NCI-H748 (cell line): Measurements from ENCODE around the gene PRKG1.

ENCODE experiments used
- DNase-seq: peaks from one replicate; lab custom pipeline; 2025; ENCODE audit not compliant: unreplicated experiment; lab: John Stamatoyannopoulos, UW

PRKG1 gene

DNA sequence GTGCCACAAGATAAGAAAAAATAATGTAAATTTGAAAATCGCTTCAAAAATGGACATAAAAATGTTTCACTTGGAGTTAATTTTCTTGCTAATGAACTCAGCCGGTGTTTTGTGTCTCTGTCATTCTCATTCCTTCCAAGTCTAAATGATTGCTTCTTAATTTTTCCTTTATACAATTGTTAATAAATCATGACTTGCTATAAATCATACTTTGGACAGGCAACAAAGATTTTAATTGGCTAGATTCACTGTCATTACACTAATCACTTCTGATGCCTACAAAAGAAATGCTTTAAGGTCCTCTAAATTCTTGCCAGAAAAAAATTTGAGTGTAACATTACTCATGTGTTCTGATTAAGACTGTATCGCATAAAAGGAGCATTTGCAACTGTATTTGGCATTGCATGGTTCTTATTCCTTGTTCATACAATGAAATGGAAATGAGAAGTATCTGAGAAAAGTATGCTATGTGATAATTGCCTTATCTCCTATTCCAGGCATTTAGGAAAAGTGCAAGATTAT, 1000.3 kb downstream of the PRKG1 start:
- DNase-seq, result no peak

DNA sequence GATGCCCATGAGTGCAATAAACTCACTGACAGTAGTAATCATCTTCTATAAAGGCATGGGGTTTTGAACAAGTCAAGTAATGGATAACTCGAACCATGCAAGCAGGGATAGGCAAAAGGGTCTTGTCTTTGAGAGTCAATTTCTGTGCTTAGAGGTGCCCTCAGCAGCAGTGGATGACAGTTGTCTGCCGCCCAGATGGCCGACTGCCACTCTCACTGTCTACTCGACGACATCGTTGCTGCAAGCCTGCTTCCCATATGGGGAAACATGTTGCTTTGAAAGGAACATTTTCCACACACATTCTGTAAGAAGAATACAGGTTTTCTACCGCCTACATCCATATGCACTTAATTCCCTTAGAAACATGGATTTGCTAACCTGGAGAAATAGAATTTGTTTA, 1003.5 kb downstream of the PRKG1 start:
- no peak for DNase-seq

DNA sequence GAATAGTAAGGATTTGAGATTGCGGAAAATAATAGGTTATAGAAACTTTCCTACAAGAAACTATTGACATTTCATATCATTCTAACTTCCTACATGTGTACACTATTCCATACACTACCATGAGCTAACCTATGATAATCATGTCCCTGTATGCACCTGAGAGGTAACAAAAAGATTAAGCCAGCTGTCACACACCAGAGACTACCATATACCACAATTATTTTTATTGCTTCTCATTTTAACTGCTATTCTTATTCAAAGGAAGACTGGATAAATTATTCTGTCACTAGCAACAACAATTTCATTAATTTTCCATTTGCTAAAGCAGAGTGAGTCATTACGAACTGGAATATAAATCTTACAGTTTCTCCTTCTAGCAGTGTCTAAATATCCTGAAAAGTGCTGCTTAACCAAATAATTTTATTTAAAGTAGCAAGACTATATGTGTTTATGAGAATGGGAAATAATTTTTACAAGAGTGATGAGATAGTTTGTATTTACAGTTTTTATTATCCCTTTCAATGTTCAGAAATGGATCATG, 1004.2 kb downstream of the PRKG1 start:
- DNase-seq, result no peak

DNA sequence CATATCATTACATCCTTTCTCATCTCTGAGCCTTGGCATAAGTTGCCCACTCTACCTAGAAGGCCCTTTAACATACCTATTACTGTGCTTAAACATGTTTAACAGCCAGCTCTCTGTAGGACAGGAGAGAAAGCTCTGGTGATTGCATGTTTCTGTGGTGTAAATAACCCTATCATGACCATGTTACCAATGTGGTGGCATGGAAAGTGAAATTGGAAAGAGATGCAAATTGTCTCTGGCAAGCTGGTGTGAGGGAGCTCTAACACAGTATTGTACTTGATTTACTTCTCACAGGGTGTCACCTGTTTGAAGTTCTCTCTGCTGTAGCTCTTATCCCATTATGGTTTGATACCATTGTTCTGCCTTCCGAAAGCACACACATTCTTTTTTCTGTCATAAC, 1008.0 kb downstream of the PRKG1 start:
- DNase-seq, result no peak

DNA sequence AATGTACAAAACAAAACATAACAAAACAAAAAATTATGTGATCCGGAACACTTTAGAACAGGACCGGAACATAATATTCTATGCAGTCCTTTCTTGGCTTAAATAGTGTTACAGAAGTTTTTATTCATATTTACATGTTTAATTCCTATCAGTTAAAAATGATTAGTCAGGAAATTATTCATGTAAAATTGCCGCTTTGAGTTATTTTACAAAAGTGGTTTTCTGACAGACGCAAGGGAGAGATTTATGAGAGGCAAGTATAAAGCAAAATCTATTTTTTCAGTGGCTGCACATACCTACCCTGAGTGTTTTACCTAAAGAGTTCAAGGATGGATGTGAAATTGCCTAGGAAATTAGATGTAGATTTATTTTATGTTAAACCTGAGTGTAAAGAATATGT, 1009.1 kb downstream of the PRKG1 start:
- no peak for DNase-seq

DNA sequence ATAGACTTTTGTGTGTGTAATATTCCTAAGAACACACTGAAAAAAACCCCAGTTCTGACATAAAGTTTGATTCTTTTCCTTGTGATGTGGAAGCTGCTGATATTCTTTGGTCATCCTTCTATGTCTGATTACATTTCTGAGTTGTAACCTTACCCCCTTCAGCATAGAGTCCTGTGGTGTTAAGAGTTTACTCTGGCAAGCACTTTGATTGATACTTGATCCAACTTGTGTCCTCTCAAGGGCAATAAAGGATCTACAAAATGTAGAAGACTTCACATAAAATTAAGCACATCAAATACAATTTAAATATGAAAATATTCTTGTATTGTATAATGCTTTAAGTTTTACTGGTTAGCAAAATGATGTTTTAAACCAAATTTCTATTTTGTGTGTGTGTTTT, 1018.1 kb downstream of the PRKG1 start:
- DNase-seq, result no peak

DNA sequence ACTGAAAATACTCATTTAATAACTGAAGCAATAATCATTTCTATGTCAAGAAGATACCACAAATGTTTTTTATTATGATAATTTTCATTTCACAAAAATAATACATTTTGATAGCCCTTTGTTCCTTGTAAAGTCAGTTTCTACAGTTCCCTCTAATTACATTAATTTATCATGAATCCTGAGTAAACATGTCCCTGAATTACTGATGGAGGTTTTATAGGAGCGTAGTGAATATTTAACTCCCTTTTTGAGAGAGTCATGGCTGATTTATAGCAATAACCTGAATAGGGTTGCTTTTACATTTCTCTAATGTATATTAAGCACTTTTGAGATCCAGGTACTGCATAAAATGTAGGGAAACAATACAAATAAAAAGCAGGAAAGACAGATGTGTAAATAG, 1023.8 kb downstream of the PRKG1 start:
- DNase-seq, result peak; percentile 1

DNA sequence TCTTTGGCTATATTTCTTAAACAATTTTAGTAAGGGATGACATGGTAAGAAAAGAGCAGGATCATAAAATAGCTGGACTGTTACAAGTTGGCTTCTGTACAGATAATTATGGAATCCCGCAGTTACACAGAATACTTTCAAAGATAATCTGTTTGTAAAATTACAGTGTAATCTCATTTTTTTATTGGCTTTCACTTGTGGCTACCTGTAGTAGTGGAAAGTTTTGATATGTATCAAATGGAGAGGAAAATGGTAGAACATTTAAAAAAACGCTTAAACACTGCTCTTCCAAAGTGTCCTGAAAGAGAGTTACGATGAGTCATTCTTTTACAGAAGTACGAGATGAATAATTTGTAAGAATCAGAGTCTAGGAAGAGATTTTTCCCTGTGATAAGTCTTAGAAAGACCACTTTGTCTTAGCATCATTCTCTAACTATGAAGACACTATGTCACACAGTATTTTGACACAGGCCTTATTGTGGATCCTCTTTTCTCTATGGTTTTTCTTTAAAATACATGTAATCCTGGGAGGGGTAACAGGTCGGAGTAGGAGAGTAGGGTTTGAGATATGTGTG, 1024.8 kb downstream of the PRKG1 start:
- DNase-seq, result no peak

DNA sequence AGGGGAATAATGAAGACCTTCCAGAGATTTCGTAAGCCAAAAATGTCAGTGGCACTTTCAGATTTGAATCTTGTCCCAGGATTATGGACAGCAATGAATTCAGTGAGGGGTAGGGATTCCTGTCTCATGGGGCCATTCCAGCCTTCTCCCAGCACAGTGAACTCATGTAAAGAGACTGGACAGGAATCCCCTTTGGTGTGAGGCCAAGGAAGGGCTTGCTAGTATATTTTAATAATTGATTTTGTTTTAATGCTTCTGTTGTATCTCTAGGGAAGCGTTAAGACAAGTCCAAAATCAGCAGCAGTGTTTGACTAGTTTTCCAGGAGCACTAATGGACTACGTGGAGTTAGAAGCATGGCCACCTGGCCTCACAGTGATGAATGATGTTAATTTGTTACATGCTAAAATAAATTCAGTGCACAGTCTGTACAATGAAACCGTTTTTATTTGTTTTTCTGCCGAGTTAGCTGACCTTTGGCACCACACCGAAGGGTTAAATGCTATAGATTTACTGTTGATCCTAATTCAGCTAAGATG, 1025.8 kb downstream of the PRKG1 start:
- DNase-seq, result no peak

DNA sequence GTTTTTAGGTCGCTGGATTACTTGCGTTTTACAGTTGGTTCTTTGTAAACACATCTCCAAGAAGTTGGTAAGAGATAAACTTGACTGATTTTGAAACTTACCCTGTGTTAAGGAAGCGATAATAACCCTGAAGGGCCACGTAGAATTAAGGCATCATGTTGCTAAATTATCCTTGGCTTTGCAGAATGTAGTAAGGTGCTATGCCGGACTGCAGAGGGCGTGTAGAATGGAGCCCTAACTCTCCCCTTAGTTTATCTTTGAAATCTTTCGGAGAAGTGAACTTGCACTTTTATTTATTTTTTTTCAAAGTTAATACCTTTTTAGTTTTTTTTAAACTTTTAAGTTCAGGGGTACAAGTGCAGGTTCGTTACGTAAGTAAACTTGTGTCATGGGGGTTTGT, 1031.0 kb downstream of the PRKG1 start:
- DNase-seq, result no peak

DNA sequence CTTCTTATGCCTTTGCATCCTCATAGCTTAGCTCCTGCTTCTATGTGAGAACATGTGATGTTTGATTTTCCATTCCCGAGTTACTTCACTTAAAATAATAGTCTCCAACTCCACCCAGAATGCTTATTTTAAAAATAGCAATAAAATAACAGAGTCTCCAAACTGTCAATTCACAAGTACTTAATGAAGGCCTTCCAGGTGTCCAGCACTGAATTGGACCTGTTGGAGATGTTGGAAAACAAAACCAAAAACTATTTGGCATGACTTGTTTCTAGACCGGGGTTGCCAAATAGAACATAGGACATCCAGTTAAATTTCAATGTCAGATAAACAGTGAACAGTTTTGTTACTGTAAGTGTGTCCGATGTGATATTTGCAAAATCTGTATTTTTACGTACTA, 1031.7 kb downstream of the PRKG1 start:
- DNase-seq, result no peak

DNA sequence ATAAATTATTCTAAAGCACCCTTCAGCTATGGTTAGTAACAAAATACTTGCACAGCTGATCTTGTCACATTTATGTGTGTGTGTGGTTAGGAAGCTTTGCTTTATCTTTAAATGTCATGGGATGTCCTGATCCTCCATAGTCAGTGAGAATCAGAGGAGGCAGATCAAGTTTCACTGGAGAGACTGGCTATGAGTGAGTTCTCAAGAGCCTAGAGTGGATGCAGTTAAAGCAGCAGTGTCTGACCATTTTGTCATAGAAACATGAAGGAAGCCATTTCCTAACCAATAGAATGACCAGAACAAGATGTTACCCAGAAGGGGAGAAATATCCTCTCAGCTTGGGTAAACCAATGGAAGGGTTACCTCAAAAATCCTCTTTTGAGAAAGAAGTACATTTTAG, 1032.6 kb downstream of the PRKG1 start:
- peak; percentile 1 for DNase-seq

DNA sequence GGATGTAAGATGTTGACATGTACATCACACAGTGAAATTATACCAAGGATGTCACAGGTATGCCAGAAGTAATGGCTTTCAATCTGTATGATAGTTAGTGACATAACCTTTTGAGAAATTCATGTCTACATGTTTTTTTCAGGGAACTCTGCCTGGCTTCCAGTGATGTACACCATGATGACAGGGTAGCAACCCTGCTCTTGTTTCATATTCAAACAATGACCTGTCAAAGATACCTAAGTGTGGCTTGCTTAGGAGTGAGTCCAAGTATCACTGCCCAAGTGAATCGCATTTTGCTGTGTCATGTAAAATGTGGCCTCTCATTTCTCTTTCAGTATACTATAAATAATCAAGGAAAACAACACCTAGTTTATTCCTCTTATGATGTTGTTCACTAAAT, 1033.9 kb downstream of the PRKG1 start:
- DNase-seq, result no peak

DNA sequence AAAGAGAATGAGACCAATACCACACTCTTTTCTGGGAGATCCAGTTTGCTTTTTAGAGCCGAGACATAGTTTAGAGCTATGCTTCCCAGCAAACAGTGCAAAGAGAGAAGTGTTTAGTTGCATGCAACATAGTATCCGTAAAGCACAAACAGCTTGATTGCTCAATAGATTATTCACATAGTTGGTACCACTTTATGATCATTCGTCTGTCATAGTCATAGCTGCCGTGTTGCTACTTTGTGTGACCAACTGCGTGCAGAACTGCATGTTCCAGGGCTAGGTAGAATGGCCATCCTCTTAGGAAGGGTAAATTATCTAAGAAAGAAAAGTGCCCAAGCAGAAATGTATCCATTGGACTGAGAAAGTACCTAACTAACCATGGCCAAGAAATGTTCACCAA, 1036.3 kb downstream of the PRKG1 start:
- no peak for DNase-seq

DNA sequence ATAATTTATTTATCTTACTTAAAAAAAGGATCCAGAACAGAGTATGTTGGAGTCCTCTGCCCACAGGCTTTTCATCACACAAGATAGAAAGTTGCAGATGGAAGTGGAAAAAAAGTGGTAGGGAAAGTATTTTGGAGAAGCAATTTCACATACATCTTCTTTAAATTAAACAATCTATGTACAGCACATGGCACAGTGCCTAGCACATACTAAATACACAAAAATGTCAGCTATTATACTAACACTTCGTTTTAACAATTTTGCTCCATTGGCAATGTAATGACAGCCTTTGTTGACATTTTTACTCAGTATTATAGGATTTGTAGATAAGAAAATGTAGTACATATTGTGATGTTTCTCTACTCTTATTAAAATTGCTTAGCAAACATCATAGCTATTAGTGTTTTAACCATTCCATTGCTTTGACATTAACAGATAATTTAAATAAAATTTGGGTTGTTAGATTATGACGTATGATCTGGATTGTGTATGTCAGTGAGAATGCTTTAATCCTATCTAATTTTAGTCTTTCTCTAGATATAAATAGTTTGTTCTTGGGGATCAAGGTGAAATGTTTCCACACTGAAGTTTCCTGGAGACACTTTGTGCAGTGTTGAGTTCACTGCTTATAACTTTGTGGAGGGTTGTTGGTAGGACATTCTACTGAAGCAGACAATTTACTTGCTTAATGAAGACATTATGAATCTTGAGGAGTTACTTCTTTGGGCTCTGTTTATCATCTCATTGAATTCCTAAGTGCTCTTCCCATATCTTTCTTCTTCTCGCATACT, 1037.0 kb downstream of the PRKG1 start:
- no peak for DNase-seq

DNA sequence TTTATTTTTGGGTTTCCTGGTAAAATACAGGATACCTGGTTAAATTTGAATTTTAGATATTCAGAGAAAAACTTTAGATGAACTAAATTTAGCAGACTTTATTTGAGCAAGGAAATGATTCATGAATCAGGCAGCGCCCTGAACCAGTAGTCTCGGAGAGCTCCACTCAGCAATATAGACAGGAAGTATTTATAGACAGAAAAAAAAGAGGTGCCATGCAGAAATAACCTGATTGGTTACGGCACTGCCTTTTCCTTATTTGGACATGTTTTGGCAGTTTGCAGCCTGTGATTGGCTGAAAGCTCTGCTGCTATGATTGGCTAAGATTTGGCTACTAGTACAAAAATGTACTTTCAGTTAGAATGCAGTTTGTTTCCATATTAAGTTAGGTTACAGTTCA, 1041.5 kb downstream of the PRKG1 start:
- no peak for DNase-seq

DNA sequence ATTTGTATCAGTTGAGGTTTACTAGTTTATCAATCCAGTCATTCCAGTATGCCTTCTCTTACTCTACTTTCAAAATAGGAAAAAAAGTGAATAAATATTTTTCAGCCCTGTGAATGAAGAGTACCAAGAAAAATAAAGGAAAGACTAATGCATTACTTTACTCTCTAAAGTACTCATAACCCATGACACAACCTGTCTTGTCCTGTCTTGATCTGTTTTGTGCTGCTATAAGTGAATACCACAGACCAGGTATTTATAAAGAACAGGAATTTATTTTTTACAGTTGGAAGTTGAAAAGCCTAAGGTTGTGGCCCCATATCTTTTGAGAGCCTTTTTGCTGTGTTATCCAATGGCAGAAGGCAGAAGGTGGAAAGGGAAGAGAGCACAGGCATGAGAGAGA, 1045.2 kb downstream of the PRKG1 start:
- no peak for DNase-seq

DNA sequence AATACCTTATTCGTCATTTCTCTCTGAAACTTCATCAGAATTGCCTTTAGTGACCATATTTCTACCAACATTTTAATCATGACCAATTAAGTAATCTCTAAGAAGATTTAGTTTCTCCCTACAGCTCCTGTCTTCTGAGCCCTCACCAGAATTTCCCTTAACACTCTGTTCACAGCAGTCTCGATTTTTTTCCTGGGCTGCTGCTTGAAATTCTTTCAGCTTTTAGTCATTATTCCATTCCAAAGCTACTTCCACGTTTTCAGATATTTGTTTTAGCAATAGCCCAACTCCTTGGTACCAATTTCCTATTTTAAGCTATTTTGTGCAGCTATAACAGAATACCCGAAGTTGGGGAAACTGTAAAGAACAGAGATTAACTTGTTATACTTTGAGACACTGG, 1047.4 kb downstream of the PRKG1 start:
- no peak for DNase-seq

DNA sequence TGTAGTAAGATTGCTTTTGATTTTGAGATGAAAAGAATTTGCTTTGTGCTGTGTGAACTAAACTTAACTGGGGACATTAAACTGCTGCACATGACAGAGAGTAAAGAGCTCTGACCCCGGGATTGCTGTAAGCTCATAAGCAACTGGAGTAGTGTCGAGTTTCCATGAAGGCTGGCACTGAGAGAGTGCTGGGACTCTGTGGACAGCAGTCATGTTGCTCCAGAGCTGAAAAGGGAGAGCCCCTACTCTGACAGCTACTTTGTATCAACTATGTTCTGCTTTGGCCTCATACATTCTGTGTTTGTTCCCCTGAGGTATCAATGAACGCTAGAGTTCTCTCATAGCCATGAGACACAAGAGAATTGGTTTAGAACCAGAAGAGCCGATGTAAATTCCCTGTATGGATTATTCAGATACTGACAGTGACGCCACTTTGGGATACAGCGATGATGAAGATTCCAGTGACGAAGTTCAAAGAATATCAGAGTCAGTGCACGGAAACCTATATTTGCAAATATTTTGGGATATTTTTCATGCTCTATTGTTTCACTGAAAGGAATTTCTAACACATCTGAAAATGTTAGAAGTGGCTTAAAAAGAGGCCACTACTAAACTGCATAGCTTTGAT, 1053.9 kb downstream of the PRKG1 start:
- DNase-seq, result no peak

DNA sequence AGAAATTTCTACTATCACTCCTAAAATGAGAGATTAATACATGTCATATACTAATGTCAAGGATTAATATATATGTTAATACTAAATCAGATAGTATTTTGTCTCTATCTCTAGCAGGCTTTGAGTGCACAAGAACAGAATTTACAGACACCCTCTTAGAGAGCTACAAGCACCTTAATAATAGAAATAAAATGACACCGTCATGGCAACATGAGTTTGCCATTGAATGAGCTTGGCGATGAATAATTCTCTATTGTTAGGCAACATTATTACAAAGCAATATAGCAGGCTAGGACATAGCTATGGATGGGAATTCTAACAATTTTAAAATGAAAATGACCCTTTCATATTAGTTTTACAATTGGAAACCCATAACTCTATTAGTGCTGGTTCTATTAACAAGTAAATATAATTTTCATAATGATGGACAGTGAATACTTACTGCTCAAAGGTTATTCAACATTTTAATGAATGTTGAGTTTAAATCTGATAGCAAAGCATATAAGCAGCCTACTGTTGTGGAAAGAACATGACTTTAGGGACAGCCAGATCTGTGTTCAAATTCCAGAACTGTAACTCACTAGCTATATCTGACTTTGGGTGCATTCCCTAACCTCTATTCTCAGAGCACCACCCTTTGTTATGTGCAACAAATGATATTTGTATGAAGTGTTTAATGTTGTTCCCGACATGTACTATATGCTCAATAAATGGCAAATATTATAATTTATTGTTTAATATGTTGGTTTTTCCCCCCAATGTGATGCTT, 1055.3 kb downstream of the PRKG1 start:
- no peak for DNase-seq

DNA sequence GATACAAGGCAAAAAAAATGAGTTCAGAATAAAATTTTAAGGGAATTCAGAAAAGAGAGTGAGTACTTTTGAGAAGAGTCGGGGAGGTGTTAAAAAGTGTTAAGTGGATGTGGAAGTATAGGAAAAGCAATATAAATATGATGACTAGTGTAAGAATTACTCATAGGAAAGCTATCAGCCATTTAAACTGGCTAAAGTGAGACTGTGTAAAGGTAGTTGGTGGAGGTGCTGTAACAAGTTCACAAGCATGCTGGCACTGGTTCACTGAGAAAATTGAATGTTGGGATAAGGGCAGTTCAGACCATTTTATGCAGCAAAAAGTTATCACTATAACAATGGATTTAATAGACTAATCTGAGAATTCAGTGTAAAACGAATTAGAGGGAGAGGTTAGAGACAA, 1060.8 kb downstream of the PRKG1 start:
- no peak for DNase-seq
